GM12878 (cell line): ENCODE measurements around the gene SCRN3. TPM values are rescaled to one million over a fixed set of nuclear protein-coding genes. Genes with fewer than 3 reads are reported as not detected.

Experiments used
- ATAC-seq: fragments of 200-7000 bp; cut with Tn5 transposase; 3 replicates; pipeline ENCODE4 v1.9.1; 2020; ENCODE audit warnings: mild to moderate bottlenecking, moderate library complexity
- BruUV-seq: library from RNA; stranded (reverse); fragments of 400-500 nt; replicated peaks from 2 replicates; lab custom pipeline; 2021; lab: Mats Ljungman, UMichigan
- CTCF ChIA-PET: fragments of 300-600 bp; sonication (Branson Sonifier 250); formaldehyde crosslinking; extraction: SDS; loops from one replicate; lab custom pipeline; 2021; ENCODE audit warnings: inconsistent platforms; lab: Yijun Ruan, JAX
- POLR2A ChIA-PET: fragments of 350-600 bp; formaldehyde crosslinking; extraction: SDS; loops from one replicate; lab custom pipeline; 2021; ENCODE audit warnings: inconsistent platforms; lab: Charles Lee
- RAD21 ChIA-PET: fragments of 300-600 bp; sonication (Branson Sonifier 250); formaldehyde crosslinking; loops from one replicate; lab custom pipeline; 2023; ENCODE audit warnings: antibody characterized with exemption; ENCODE audit not compliant: unreplicated experiment; lab: Charles Lee
- SMC1A ChIA-PET: fragments of 300-600 bp; sonication (Branson Sonifier 250); formaldehyde crosslinking; loops from one replicate; lab custom pipeline; 2023; ENCODE audit not compliant: unreplicated experiment, uncharacterized antibody; lab: Charles Lee
- DNase-seq: peaks from one replicate; pipeline ENCODE4 v3.0.0-alpha.2; 2011; ENCODE audit warnings: low read depth, low spot score
- FAIRE-seq: peaks from 3 replicates; lab custom pipeline; 2011; peaks lifted over from hg19 to GRCh38; lab: Jason Lieb, UNC
- H2AFZ ChIP-seq: 2 replicates; pipeline ENCODE4 v1.6.0; 2011; ENCODE audit warnings: low read depth, low read length, control low read depth; ENCODE audit not compliant: control insufficient read depth
- H3K27ac ChIP-seq: 2 replicates; pipeline ENCODE4 v1.5.1; 2011; ENCODE audit warnings: control low read depth; ENCODE audit not compliant: control insufficient read depth, insufficient read depth
- H3K27me3 ChIP-seq, 2 experiments: replicated peaks in 1 of 2; 2 replicates each; pipeline versions ENCODE4 v1.6.0 to v1.6.1; 2011; ENCODE audit warnings: low read length in 1 of 2; ENCODE audit not compliant: control insufficient read depth in 2 of 2, insufficient read depth in 2 of 2
- H3K36me3 ChIP-seq, 2 experiments: 2 replicates each; pipeline ENCODE4 v1.5.1; 2011; ENCODE audit warnings: low read length in 1 of 2; ENCODE audit not compliant: control insufficient read depth in 2 of 2, insufficient read depth in 2 of 2
- H3K4me1 ChIP-seq: 2 replicates; pipeline ENCODE4 v1.6.1; 2011; ENCODE audit warnings: mild to moderate bottlenecking, low read length, moderate library complexity, mixed read lengths; ENCODE audit not compliant: control insufficient read depth, insufficient read depth
- H3K4me2 ChIP-seq: 2 replicates; pipeline ENCODE4 v1.6.0; 2011; ENCODE audit warnings: control low read depth; ENCODE audit not compliant: control insufficient read depth, insufficient read depth
- H3K4me3 ChIP-seq: fragments of 200-600 bp; sonication (generic); 2 replicates; pipeline ENCODE4 v1.5.1; 2016
- H3K79me2 ChIP-seq: 2 replicates; pipeline ENCODE4 v1.6.0; 2011; ENCODE audit warnings: low read length; ENCODE audit not compliant: control insufficient read depth, insufficient read depth
- H3K9ac ChIP-seq: 2 replicates; pipeline ENCODE4 v1.8.0; 2011; ENCODE audit warnings: low read length, control low read depth, mixed read lengths; ENCODE audit not compliant: control insufficient read depth, insufficient read depth
- H3K9me3 ChIP-seq: replicated peaks from 3 replicates; pipeline ENCODE4 v1.5.1; 2011; ENCODE audit warnings: mild to moderate bottlenecking, low read length; ENCODE audit not compliant: control insufficient read depth, insufficient read depth
- H4K20me1 ChIP-seq: 2 replicates; pipeline ENCODE4 v1.6.0; 2011; ENCODE audit not compliant: control insufficient read depth, insufficient read depth
- BCL11A ChIP-seq: IDR thresholded peaks from 2 replicates; pipeline ENCODE4 v1.6.1; 2011; ENCODE audit warnings: low read depth, low read length
- CTCF ChIP-seq, 3 experiments: IDR thresholded peaks in 2 of 3; conservative IDR thresholded peaks in 1 of 3; 2 replicates each; pipeline ENCODE4 v1.5.1; 2011; ENCODE audit warnings: low read depth in 3 of 3, low read length in 3 of 3, mild to moderate bottlenecking in 3 of 3, control low read depth in 2 of 3, moderate library complexity in 2 of 3, inconsistent platforms in 1 of 3, mixed read lengths in 1 of 3; ENCODE audit not compliant: control insufficient read depth in 2 of 3, insufficient read depth in 1 of 3; ENCODE audit errors: extremely low read depth in 1 of 3
- EP300 ChIP-seq, 2 experiments: fragments of 150-350 bp in 1 of 2; IDR thresholded peaks; 2 replicates each; pipeline ENCODE4 v1.6.1; 2011 to 2012; ENCODE audit warnings: low read depth in 2 of 2, low read length in 2 of 2, borderline replicate concordance in 1 of 2, improper control_type of control experiment in 1 of 2, inconsistent platforms in 1 of 2; ENCODE audit not compliant: control insufficient read depth in 1 of 2
- GATAD2B ChIP-seq: fragments of 450-650 bp; conservative IDR thresholded peaks from 2 replicates; pipeline ENCODE4 v1.6.1; 2017; ENCODE audit warnings: low read depth, mild to moderate bottlenecking, moderate library complexity
- HDAC6 ChIP-seq: fragments of 200-600 bp; sonication (generic); IDR thresholded peaks from one replicate; pipeline ENCODE4 v1.8.0; 2017; ENCODE audit warnings: antibody characterized with exemption; ENCODE audit not compliant: unreplicated experiment
- NFXL1 ChIP-seq: fragments of 450-650 bp; IDR thresholded peaks from 2 replicates; pipeline ENCODE4 v1.6.1; 2017; ENCODE audit warnings: antibody characterized with exemption, mild to moderate bottlenecking, borderline replicate concordance
- NR2C2 ChIP-seq: IDR thresholded peaks from 2 replicates; pipeline ENCODE4 v1.6.1; 2011; ENCODE audit warnings: borderline replicate concordance, low read depth; ENCODE audit not compliant: control insufficient read depth, insufficient read length
- POLR2AphosphoS5 ChIP-seq: IDR thresholded peaks from 2 replicates; pipeline ENCODE4 v1.6.1; 2011; ENCODE audit warnings: mild to moderate bottlenecking, low read length, inconsistent platforms
- REST ChIP-seq: IDR thresholded peaks from 2 replicates; pipeline ENCODE4 v1.6.1; 2012; ENCODE audit warnings: mild to moderate bottlenecking, low read depth, low read length
- RUNX3 ChIP-seq: IDR thresholded peaks from 2 replicates; pipeline ENCODE4 v1.6.1; 2012; ENCODE audit warnings: low read length, inconsistent platforms
- SMAD1 ChIP-seq: fragments of 450-650 bp; IDR thresholded peaks from 2 replicates; pipeline ENCODE4 v1.6.1; 2018; ENCODE audit warnings: mild to moderate bottlenecking, low read depth; ENCODE audit not compliant: partially characterized antibody
- SREBF1 ChIP-seq: IDR thresholded peaks from 2 replicates; pipeline ENCODE4 v1.6.1; 2012; ENCODE audit warnings: mild to moderate bottlenecking, low read length
- SRF ChIP-seq, 2 experiments: IDR thresholded peaks; 2 replicates each; pipeline ENCODE4 v1.6.1; 2011; ENCODE audit warnings: low read depth in 2 of 2, low read length in 2 of 2, mild to moderate bottlenecking in 1 of 2, moderate library complexity in 1 of 2
- STAT1 ChIP-seq: fragments of 450-650 bp; conservative IDR thresholded peaks from 2 replicates; pipeline ENCODE4 v1.6.1; 2014; ENCODE audit warnings: antibody characterized with exemption, mild to moderate bottlenecking
- TAF1 ChIP-seq: IDR thresholded peaks from 2 replicates; pipeline ENCODE4 v1.6.1; 2011; ENCODE audit warnings: mild to moderate bottlenecking, low read depth, low read length, borderline replicate concordance
- YBX1 ChIP-seq: fragments of 450-650 bp; IDR thresholded peaks from 2 replicates; pipeline ENCODE4 v1.6.1; 2016; ENCODE audit warnings: antibody characterized with exemption
- WGBS: methylation state at CpG from one replicate; pipeline ENCODE4 v1.1.6; 2016; ENCODE audit warnings: low lambda C conversion rate; ENCODE audit not compliant: insufficient replicate concordance, insufficient coverage; ENCODE audit errors: missing lambda C conversion rate; 5-methylcytosine and 5-hydroxymethylcytosine counted together
- in situ Hi-C: fragments of 300-500 bp; cut with MboI; formaldehyde crosslinking; loops from 9 replicates; pipeline ENCODE4 v1.14.3; 2018; ENCODE audit warnings: mixed read lengths
- intact Hi-C: fragments of 100-400 bp; cut with micrococcal nuclease; formaldehyde crosslinking; loops from one replicate; pipeline ENCODE4 v1.14.2; 2022; ENCODE audit not compliant: unreplicated experiment
- polyA plus RNA-seq, 11 experiments: library from polyadenylated mRNA; depleted of rRNA in 4 of 11; unstranded in 6 of 11; stranded (reverse) in 5 of 11; fragments of >200 nt; fragmentation: Nextera tagmentation in 4 of 11; fragmentation: Illumina TruSeq in 1 of 11; extraction: Ambion mirVana in 4 of 11; extraction: Trizol in 1 of 11; gene quantifications; 1 replicate in 1 of 11; 2 replicates in 10 of 11; pipeline versions ENCODE4 v1.2.1 to v1.2.3, GENCODE V29; 2011 to 2016; ENCODE audit warnings: inconsistent platforms in 2 of 11, missing spikeins in 2 of 11, low read depth in 1 of 11
- total RNA-seq, 4 experiments: library from RNA; depleted of rRNA in 3 of 4; stranded (reverse); fragments of >200 nt in 3 of 4; fragmentation: Illumina TruSeq in 1 of 4; extraction: Trizol in 1 of 4; gene quantifications; 2 replicates each; pipeline versions ENCODE4 v1.2.1 to v1.2.3, GENCODE V29; 2013 to 2021

SCRN3 gene
- total and polyA plus RNA-seq, 10 of the 15 experiments (the other 5 are each of a cell fraction or from before 2014, with no cell fraction given), result 5.7 to 16.0 (median 13.0) TPM

GRCh38 chr2:174445248-174445647 lies 49.7 kb downstream of the SCRN3 start (continued):
- TF ChIP-seq CTCF (IDR thresholded peaks at IDR 0.05 in 2 of 3, conservative IDR thresholded peaks at IDR 0.05 in 1 of 3; ENCODE audit: control insufficient read depth in 2 of 3, extremely low read depth in 1 of 3, insufficient read depth in 1 of 3, low read depth in 3 of 3, low read length in 3 of 3), result no peak

GRCh38 chr2:174446531-174446930 lies 51.0 kb downstream of the SCRN3 start:
- Histone ChIP-seq H2AFZ (no peak overlapping the region), H3K4me2 (no peak overlapping the region), H3K9ac (no peak overlapping the region), H3K36me3 (no peaks in the 10 kb centered on the region; a peak in 1 of 4 replicates), H3K4me3 (no peak overlapping the region), H4K20me1 (no peaks in the 10 kb centered on the region), H3K79me2 (no peaks in the 10 kb centered on the region), H3K27me3 (no peaks in the 10 kb centered on the region), H3K27ac (no peak overlapping the region), H3K9me3 (no peaks in the 10 kb centered on the region; the same call in 2 of the 3 replicates), H3K4me1 (peaks cover 9% of the 10 kb centered on the region; the same call in 1 of the 2 replicates)
- no peak for ATAC-seq
- RAD21 ChIA-PET, result interaction anchor here (0.8 to 1.1 kb wide), 2 partner anchors 15 to 16 kb away, joined by 3 to 4 read pairs; no protein-coding TSS in a partner anchor
- BruUV-seq, result no TSS peak
- 99% methylated on average over 4 of the region's 4 CpGs for WGBS
- SMC1A ChIA-PET, result interaction anchor here (0.8 to 1.6 kb wide), 4 partner anchors 13 to 34 kb away, joined by 3 to 5 read pairs (median 4); no protein-coding TSS in a partner anchor
- in situ Hi-C loops, result no loop called here
- no peak for FAIRE-seq
- DNase-seq, result no peak
- CTCF ChIA-PET, result interaction anchor here (0.8 to 1.1 kb wide), 4 partner anchors 13 to 241 kb away, joined by 3 to 5 read pairs (median 4); no protein-coding TSS in a partner anchor
- intact Hi-C loops, result loop anchor here (10.0 kb wide), 1 partner anchor 1042 kb away; no protein-coding TSS in a partner anchor
- POLR2A ChIA-PET, result interaction anchor here (0.6 to 0.8 kb wide), 2 partner anchors 27 to 267 kb away, joined by 3 to 4 read pairs; no protein-coding TSS in a partner anchor
- TF ChIP-seq NR2C2, result no peak
- TF ChIP-seq YBX1, result no peak
- TF ChIP-seq SMAD1, result no peak
- no peak for TF ChIP-seq RUNX3
- TF ChIP-seq NFXL1, result no peak
- TF ChIP-seq REST, result no peak
- no peak for TF ChIP-seq HDAC6
- no peak for TF ChIP-seq EP300 (IDR thresholded peaks at IDR 0.05; ENCODE audit: borderline replicate concordance in 1 of 2, control insufficient read depth in 1 of 2, low read depth in 2 of 2, low read length in 2 of 2)
- TF ChIP-seq SRF (IDR thresholded peaks at IDR 0.05; ENCODE audit: low read depth in 2 of 2, low read length in 2 of 2), result no peak
- TF ChIP-seq STAT1, result no peak
- no peak for TF ChIP-seq GATAD2B
- TF ChIP-seq BCL11A, result no peak
- no peak for TF ChIP-seq SREBF1
- TF ChIP-seq TAF1, result no peak
- no peak for TF ChIP-seq POLR2AphosphoS5
